ENCODE data around the gene KIAA0232. TPM values are rescaled to one million over a fixed set of nuclear protein-coding genes. Genes with fewer than 3 reads are reported as not detected.

Gene KIAA0232
- total RNA-seq, 4 donors from 2014 or later: 34.6 to 54.0 (median 47.8) TPM

DNA sequence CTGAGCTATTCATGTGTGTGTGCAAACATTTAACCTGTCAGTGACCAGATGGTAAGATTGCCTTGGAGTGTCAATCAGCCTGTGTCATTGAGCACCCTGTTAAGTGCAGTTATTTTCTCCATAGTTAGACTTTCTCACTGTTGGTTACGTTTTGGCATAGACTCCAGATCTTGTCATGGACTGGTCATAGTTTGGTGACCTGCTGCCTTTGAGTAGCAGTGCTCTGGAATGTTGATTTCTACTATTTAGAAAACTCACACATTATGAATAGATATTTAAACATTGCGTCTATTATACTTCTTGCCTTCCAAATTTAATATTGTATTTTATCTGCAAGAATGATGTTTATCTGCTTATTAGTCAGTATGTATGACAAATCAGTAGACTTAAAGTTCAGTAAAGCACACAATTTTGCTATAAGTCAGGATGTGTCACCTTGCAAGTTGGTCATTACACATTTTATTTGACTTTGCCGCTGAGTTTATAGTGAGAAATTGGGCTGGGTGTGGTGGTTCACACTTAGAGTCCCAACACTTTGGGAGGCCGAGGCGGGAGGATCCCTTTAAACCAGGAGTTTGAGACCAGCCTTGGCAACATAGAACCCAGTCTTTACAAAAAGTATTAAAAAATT lies 42.4 kb downstream of the KIAA0232 start:
- Histone ChIP-seq H3K4me3 (no peak overlapping the region), H3K36me3 (peaks cover 0 to 39% (median 14%) of the 10 kb centered on the region in 4 donors), H3K27me3 (no peaks in the 10 kb centered on the region), H3K27ac (replicated peaks in 1 of 4) (no peak overlapping the region), H3K9me3 (peaks cover 0 to 14% (median 5%) of the 10 kb centered on the region in 4 donors), H3K4me1 (peaks cover 11 to 43% (median 24%) of the 10 kb centered on the region in 4 donors)
- TF ChIP-seq POLR2AphosphoS5 (IDR thresholded peaks at IDR 0.05) (no peak), POLR2A (IDR thresholded peaks at IDR 0.05; ENCODE audit: low read depth) (no peak), EP300 (IDR thresholded peaks at IDR 0.05) (no peak)
- TF ChIP-seq, protein P1, sequence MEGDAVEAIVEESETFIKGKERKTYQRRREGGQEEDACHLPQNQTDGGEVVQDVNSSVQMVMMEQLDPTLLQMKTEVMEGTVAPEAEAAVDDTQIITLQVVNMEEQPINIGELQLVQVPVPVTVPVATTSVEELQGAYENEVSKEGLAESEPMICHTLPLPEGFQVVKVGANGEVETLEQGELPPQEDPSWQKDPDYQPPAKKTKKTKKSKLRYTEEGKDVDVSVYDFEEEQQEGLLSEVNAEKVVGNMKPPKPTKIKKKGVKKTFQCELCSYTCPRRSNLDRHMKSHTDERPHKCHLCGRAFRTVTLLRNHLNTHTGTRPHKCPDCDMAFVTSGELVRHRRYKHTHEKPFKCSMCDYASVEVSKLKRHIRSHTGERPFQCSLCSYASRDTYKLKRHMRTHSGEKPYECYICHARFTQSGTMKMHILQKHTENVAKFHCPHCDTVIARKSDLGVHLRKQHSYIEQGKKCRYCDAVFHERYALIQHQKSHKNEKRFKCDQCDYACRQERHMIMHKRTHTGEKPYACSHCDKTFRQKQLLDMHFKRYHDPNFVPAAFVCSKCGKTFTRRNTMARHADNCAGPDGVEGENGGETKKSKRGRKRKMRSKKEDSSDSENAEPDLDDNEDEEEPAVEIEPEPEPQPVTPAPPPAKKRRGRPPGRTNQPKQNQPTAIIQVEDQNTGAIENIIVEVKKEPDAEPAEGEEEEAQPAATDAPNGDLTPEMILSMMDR (IDR thresholded peaks at IDR 0.05): no peak
- intact Hi-C loops (cut with DNase I): no loop called here
- DNase-seq (ENCODE audit: extremely low spot score): no peak
- WGBS: 92% methylated on average over 5 of the region's 5 CpGs

DNA sequence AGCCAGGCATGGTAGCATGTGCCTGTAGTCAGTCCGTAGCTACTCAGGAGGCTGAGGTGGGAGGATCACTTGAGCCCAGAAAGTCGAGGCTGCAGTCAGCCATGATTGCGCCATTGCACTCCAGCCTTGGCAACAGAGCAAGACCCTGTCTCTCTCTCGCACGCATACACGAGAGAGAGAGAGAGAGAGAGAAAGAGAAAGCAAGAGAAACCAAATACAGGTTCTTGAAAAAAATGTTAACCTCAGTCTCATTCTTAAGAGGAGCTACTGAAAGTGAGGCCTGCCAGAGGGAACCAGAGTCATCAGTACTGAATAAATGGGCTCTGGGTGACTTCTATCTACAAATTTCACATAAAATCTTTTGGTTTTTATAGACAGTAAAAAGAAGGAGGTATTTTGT lies 42.9 kb downstream of the KIAA0232 start:
- Histone ChIP-seq H3K27ac (replicated peaks in 1 of 4) (no peak overlapping the region), H3K4me1 (peaks cover 11 to 44% (median 24%) of the 10 kb centered on the region in 4 donors), H3K27me3 (no peaks in the 10 kb centered on the region), H3K4me3 (no peak overlapping the region), H3K9me3 (peaks cover 0 to 14% (median 5%) of the 10 kb centered on the region in 4 donors), H3K36me3 (peaks cover 0 to 43% (median 14%) of the 10 kb centered on the region in 4 donors)
- intact Hi-C loops (cut with DNase I): no loop called here
- DNase-seq (ENCODE audit: extremely low spot score): no peak
- 60% methylated on average over 4 of the region's 6 CpGs for WGBS
- TF ChIP-seq EP300 (IDR thresholded peaks at IDR 0.05): no peak
- no peak for TF ChIP-seq POLR2A (IDR thresholded peaks at IDR 0.05; ENCODE audit: low read depth)
- TF ChIP-seq POLR2AphosphoS5 (IDR thresholded peaks at IDR 0.05): no peak
- TF ChIP-seq, protein P1 (IDR thresholded peaks at IDR 0.05): no peak

DNA sequence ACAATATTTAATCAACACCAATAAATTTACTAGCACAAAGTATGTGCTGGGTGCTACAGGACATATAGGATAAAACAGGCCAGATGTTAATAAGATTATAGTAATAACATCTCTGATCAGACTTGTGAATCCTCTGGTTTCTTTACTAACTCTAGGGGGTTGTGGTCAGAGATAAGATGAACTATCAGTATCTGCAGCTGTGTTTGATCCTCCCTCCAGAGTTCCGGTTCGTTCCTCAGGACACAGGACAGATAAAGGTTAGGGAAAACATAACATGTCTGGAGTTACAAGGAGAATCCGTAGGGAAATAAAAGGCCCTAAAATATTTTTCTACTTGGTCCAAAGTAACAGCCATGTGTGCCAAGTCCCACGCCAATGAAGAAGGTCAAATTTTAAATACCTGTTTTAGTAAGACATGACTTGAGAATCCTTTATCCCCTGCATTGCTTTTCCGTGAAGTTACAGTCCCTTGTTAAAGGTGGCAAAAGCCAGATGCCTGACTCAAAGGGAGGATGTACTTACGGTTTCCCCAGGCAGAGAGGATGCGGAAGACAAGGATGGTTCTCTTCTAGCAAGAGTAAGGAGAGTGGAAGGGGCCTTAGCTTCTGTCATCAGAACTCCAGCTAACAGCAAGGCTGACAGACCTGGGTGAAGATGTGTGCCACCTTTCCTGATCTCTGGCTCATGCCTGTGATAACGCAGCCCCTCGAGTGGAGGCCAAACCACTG lies 44.4 kb downstream of the KIAA0232 start:
- intact Hi-C loops (cut with DNase I): no loop called here
- peaks cover 15 to 44% (median 24%) of the 10 kb centered on the region in 4 donors for H3K4me1 ChIP-seq
- H3K27me3 ChIP-seq: no peaks in the 10 kb centered on the region
- peaks cover 0 to 58% (median 28%) of the 10 kb centered on the region in 4 donors for H3K36me3 ChIP-seq
- no peak overlapping the region for H3K4me3 ChIP-seq
- no peak for DNase-seq (ENCODE audit: extremely low spot score)
- H3K9me3 ChIP-seq: no peaks in the 10 kb centered on the region
- H3K27ac ChIP-seq (replicated peaks in 1 of 4): no peak overlapping the region
- 89% methylated on average over 9 of the region's 9 CpGs for WGBS
- TF ChIP-seq EP300 (IDR thresholded peaks at IDR 0.05) (no peak), POLR2A (IDR thresholded peaks at IDR 0.05; ENCODE audit: low read depth) (no peak), POLR2AphosphoS5 (IDR thresholded peaks at IDR 0.05) (no peak)
- TF ChIP-seq, protein P1 (IDR thresholded peaks at IDR 0.05): no peak

DNA sequence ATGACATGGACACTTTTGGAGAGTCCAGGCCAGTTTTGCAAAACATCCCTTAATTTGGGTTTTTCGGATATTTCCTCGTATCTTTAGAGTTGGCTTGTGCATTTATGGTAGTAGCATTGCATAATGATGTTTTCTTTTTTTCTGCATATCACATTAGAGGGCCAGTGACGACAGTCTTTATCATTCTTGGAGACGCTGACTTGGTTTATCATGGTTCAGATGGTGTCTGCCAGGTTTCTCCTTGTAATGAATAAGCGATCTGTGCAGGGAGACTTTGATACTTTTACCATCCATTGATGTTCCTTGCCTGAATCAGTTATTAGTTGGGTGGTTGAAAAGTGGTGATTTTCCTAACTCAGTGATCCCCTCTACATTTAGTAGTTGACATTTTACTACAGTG lies 46.6 kb downstream of the KIAA0232 start:
- intact Hi-C loops (cut with DNase I): no loop called here
- Histone ChIP-seq H3K36me3 (peaks cover 0 to 78% (median 40%) of the 10 kb centered on the region in 4 donors), H3K4me1 (peaks cover 14 to 44% (median 24%) of the 10 kb centered on the region in 4 donors), H3K4me3 (no peak overlapping the region), H3K9me3 (no peaks in the 10 kb centered on the region), H3K27me3 (no peaks in the 10 kb centered on the region), H3K27ac (replicated peaks in 1 of 4) (no peak overlapping the region)
- 87% methylated on average over 5 of the region's 5 CpGs for WGBS
- TF ChIP-seq, protein P1 (IDR thresholded peaks at IDR 0.05): no peak
- TF ChIP-seq EP300 (IDR thresholded peaks at IDR 0.05) (no peak), POLR2A (IDR thresholded peaks at IDR 0.05; ENCODE audit: low read depth) (no peak), POLR2AphosphoS5 (IDR thresholded peaks at IDR 0.05) (no peak)
- DNase-seq (ENCODE audit: extremely low spot score): no peak

Measured in esophagus muscularis mucosa (tissue), 4 donors.